Fibroblast of lung (primary cell): ENCODE measurements around the gene SRP14. TPM values are rescaled to one million over a fixed set of nuclear protein-coding genes. Genes with fewer than 3 reads are reported as not detected.
"Not testable (repeated sequence)": the region's sequence is repeated elsewhere in the genome, so short reads cannot be mapped to it uniquely, and the experiment has no call there.

Experiments
- DNase-seq, 2 donors: peaks; one replicate each; pipeline versions ENCODE4 v3.0.0 to v3.0.0-alpha.2; 2010; ENCODE audit warnings: low read depth in 2 of 2
- H2AFZ ChIP-seq: 2 replicates; pipeline ENCODE4 v1.5.1; 2012; ENCODE audit warnings: low read length, control low read depth, inconsistent platforms
- H3K27ac ChIP-seq: 2 replicates; pipeline ENCODE4 v1.5.1; 2011; ENCODE audit warnings: low read length, control low read depth; ENCODE audit not compliant: insufficient read depth
- H3K27me3 ChIP-seq: 2 replicates; pipeline ENCODE4 v1.5.1; 2011; ENCODE audit warnings: mild to moderate bottlenecking, low read length; ENCODE audit not compliant: control insufficient read depth, insufficient read depth
- H3K36me3 ChIP-seq: 2 replicates; pipeline ENCODE4 v1.5.1; 2011; ENCODE audit warnings: low read length; ENCODE audit not compliant: control insufficient read depth, insufficient read depth
- H3K4me1 ChIP-seq: 2 replicates; pipeline ENCODE4 v1.5.1; 2011; ENCODE audit warnings: low read length; ENCODE audit not compliant: control insufficient read depth, insufficient read depth; ENCODE audit errors: extremely low read depth
- H3K4me2 ChIP-seq: 2 replicates; pipeline ENCODE4 v1.5.1; 2011; ENCODE audit warnings: low read length, control low read depth; ENCODE audit not compliant: insufficient read depth; ENCODE audit errors: extremely low read depth
- H3K4me3 ChIP-seq, 4 experiments: fragments of 200-600 bp in 1 of 4; sonication (generic) in 1 of 4; replicated peaks in 1 of 4; 2 replicates each; pipeline ENCODE4 v1.5.1; 2011 to 2016; ENCODE audit warnings: low read length in 4 of 4, low read depth in 3 of 4, mild to moderate bottlenecking in 3 of 4, control low read depth in 2 of 4, inconsistent platforms in 1 of 4, mixed read lengths in 1 of 4; ENCODE audit not compliant: insufficient read depth in 1 of 4; ENCODE audit errors: control extremely low read depth in 1 of 4
- H3K79me2 ChIP-seq: 2 replicates; pipeline ENCODE4 v1.5.1; 2012; ENCODE audit warnings: mild to moderate bottlenecking, low read length, inconsistent platforms; ENCODE audit not compliant: control insufficient read depth, insufficient read depth
- H3K9ac ChIP-seq: 2 replicates; pipeline ENCODE4 v1.5.1; 2011; ENCODE audit warnings: mild to moderate bottlenecking, low read length, control low read depth; ENCODE audit not compliant: insufficient read depth
- H3K9me3 ChIP-seq: 2 replicates; pipeline ENCODE4 v1.5.1; 2012; ENCODE audit warnings: low read depth, low read length; ENCODE audit not compliant: control insufficient read depth, insufficient read depth
- H4K20me1 ChIP-seq: 2 replicates; pipeline ENCODE4 v1.5.1; 2011; ENCODE audit warnings: low read length; ENCODE audit not compliant: control insufficient read depth, insufficient read depth; ENCODE audit errors: extremely low read depth
- CTCF ChIP-seq, 2 donors: IDR thresholded peaks in 1 of 2; conservative IDR thresholded peaks in 1 of 2; 1 replicate in 1 of 2; 2 replicates in 1 of 2; pipeline ENCODE4 v1.5.1; 2011 to 2012; ENCODE audit warnings: low read length in 2 of 2, control low read depth in 1 of 2, inconsistent platforms in 1 of 2, low read depth in 1 of 2, mild to moderate bottlenecking in 1 of 2
- EZH2 ChIP-seq: IDR thresholded peaks from 2 replicates; pipeline ENCODE4 v1.5.1; 2012; ENCODE audit warnings: low read length, control low read depth, mild to moderate bottlenecking; ENCODE audit errors: missing control alignments
- polyA plus RNA-seq, 2 donors: library from polyadenylated mRNA; depleted of rRNA in 1 of 2; stranded (reverse) in 1 of 2; unstranded in 1 of 2; fragments of >200 nt; gene quantifications; 2 replicates each; pipeline ENCODE4 v1.2.1, GENCODE V29; 2011 to 2012; ENCODE audit warnings: missing spikeins in 1 of 2
- total RNA-seq: library from RNA; depleted of rRNA; stranded (reverse); fragments of >200 nt; gene quantifications from 2 replicates; pipeline ENCODE4 v1.2.1, GENCODE V29; 2014

The SRP14 gene
- total and polyA plus RNA-seq, 2 donors (not counting 1 experiment from before 2014, with no cell fraction given): 162 to 465 TPM

GRCh38 chr15:40080104-40080503 lies 41.1 kb upstream of the SRP14 start:
- H3K9ac ChIP-seq: no peak overlapping the region
- no peak for DNase-seq
- H4K20me1 ChIP-seq: no peaks in the 10 kb centered on the region
- H3K9me3 ChIP-seq: no peaks in the 10 kb centered on the region
- H3K4me1 ChIP-seq: peaks cover 11% of the 10 kb centered on the region
- no peaks in the 10 kb centered on the region for H3K79me2 ChIP-seq
- no peak overlapping the region for H3K4me2 ChIP-seq
- no peaks in the 10 kb centered on the region for H3K36me3 ChIP-seq
- H3K27ac ChIP-seq: no peak overlapping the region
- no peak overlapping the region for H3K4me3 ChIP-seq
- H3K27me3 ChIP-seq: no peaks in the 10 kb centered on the region
- H2AFZ ChIP-seq: no peak overlapping the region
- TF ChIP-seq CTCF (conservative IDR thresholded peaks at IDR 0.05 in 1 of 2, IDR thresholded peaks at IDR 0.05 in 1 of 2; ENCODE audit: low read depth in 1 of 2, low read length in 2 of 2): no peak
- TF ChIP-seq EZH2: no peak

DNA sequence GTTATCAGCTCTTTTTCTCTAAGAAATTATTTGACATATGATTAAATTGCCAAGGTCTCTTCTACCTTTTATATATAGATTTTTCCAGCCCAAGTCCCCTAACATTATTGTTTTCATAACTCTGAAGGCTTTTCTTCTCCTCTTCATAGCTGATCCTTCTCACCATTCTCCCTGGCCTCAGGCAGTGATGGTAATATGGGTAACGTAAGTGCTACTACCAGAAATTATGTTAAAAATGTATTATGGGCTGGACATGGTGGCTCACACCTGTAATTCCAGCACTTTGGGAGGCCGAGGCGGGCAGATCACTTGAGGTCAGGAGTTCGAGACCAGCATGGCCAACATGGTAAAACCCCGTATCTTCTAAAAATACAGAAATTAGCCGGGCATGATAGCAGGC lies 40.5 kb upstream of the SRP14 start:
- Histone ChIP-seq H3K9me3 (no peaks in the 10 kb centered on the region), H3K4me2 (no peak overlapping the region), H3K79me2 (no peaks in the 10 kb centered on the region), H4K20me1 (no peaks in the 10 kb centered on the region), H3K4me1 (peaks cover 11% of the 10 kb centered on the region), H3K27ac (no peak overlapping the region), H3K36me3 (no peaks in the 10 kb centered on the region), H2AFZ (no peak overlapping the region), H3K27me3 (no peaks in the 10 kb centered on the region), H3K9ac (no peak overlapping the region), H3K4me3 (no peak overlapping the region)
- no peak for DNase-seq
- TF ChIP-seq EZH2 (no peak), CTCF (conservative IDR thresholded peaks at IDR 0.05 in 1 of 2, IDR thresholded peaks at IDR 0.05 in 1 of 2; ENCODE audit: low read depth in 1 of 2, low read length in 2 of 2) (no peak)

DNA sequence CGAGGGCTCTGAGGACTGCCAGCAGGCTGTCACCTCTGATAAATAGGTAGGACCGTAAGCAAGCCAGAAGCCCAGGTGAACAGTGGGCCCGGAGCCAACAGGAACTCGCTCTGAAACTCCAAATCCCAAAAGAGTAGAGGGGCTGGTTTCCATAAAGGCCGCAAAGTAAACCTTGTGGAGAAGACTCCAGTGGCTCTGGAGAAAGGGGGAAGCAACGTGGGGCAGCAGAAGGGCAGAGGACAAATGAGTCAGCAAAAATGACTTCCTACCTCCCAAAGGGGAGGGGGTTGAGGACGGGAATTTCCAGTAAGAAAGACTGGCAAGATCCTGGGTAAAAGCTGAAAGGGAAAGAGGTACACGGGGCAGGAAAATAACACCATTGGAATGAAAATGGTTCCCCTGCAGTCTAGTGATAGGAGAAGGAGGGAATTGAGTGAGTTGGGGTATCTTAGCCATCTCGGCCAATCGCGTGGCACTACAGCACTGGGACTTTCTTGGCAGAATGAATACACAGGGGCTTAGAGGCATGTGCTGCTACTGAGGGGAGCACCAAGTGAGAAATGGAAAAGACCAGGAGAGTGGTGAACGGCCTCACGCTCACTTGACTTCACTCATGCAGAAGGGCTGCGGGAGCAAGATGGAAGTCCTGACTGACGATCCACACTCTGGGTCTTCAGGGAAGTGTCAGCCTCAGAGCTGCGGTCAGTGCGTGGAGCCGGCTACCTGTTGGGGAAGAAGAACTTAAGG lies 36.5 kb upstream of the SRP14 start:
- Histone ChIP-seq H3K27me3 (no peaks in the 10 kb centered on the region), H3K9me3 (no peaks in the 10 kb centered on the region), H3K4me1 (no peaks in the 10 kb centered on the region), H3K27ac (no peak overlapping the region), H3K4me2 (no peak overlapping the region), H3K79me2 (no peaks in the 10 kb centered on the region), H3K9ac (no peak overlapping the region), H3K36me3 (no peaks in the 10 kb centered on the region), H3K4me3 (no peak overlapping the region), H2AFZ (no peak overlapping the region), H4K20me1 (no peaks in the 10 kb centered on the region)
- no peak for TF ChIP-seq CTCF (conservative IDR thresholded peaks at IDR 0.05 in 1 of 2, IDR thresholded peaks at IDR 0.05 in 1 of 2; ENCODE audit: low read depth in 1 of 2, low read length in 2 of 2)
- no peak for TF ChIP-seq EZH2
- no peak for DNase-seq

DNA sequence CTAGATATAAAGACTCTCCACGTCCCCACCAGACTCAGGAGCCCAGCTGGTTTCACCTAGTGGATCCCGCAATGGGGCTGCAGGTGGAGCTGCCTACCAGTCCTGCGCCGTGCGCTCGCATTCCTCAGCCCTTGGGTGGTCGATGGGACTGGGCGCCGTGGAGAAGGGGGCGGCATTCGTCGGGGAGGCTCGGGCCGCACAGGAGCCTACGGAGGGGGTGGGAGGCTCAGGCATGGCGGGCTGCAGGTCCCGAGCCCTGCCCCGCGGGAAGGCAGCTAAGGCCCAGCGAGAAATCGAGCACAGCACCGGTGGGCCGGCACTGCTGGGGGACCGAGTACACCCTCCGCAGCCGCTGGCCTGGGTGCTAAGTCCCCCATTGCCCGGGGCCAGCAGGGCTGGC lies 35.7 kb upstream of the SRP14 start:
- H3K4me1 ChIP-seq, H3K4me2 ChIP-seq, H3K36me3 ChIP-seq, H3K9me3 ChIP-seq, H3K9ac ChIP-seq, H4K20me1 ChIP-seq, H3K27me3 ChIP-seq, H3K79me2 ChIP-seq, DNase-seq, H2AFZ ChIP-seq, H3K4me3 ChIP-seq, H3K27ac ChIP-seq: not testable (repeated sequence)
